Heart right ventricle (tissue), 16 donors: ENCODE measurements around the gene PHYKPL. TPM values are rescaled to one million over a fixed set of nuclear protein-coding genes. Genes with fewer than 3 reads are reported as not detected.

Source experiments
- ATAC-seq, 8 donors: fragments of 200-7000 bp; cut with Tn5 transposase; one replicate each; pipeline ENCODE4 v1.9.1; 2020; ENCODE audit warnings: mild to moderate bottlenecking in 8 of 8, moderate library complexity in 8 of 8, moderate number of reproducible peaks in 1 of 8
- DNase-seq, 2 donors: peaks; one replicate each; pipeline ENCODE4 v3.0.0-alpha.2; 2020
- H3K27ac ChIP-seq, 10 donors: fragments of 200-600 bp; sonication (generic) in 2 of 10; one replicate each; pipeline versions ENCODE4 v1.5.0 to v1.8.0; 2020 to 2022; ENCODE audit warnings: mild to moderate bottlenecking in 3 of 10
- H3K27me3 ChIP-seq, 7 donors: fragments of 200-600 bp; one replicate each; pipeline ENCODE4 v1.8.0; 2021 to 2022; ENCODE audit warnings: mild to moderate bottlenecking in 2 of 7
- H3K36me3 ChIP-seq, 9 donors: fragments of 200-600 bp; sonication (generic) in 1 of 9; one replicate each; pipeline versions ENCODE4 v1.5.0 to v1.8.0; 2020 to 2022; ENCODE audit warnings: mild to moderate bottlenecking in 2 of 9
- H3K4me1 ChIP-seq, 9 donors: fragments of 200-600 bp; sonication (generic) in 1 of 9; one replicate each; pipeline versions ENCODE4 v1.5.0 to v1.8.0; 2020 to 2022; ENCODE audit warnings: mild to moderate bottlenecking in 4 of 9
- H3K4me3 ChIP-seq, 10 donors: fragments of 200-600 bp; sonication (generic) in 2 of 10; one replicate each; pipeline versions ENCODE4 v1.5.0 to v1.8.0; 2020 to 2022; ENCODE audit warnings: mild to moderate bottlenecking in 7 of 10, moderate library complexity in 2 of 10
- H3K9me3 ChIP-seq, 11 donors: fragments of 200-600 bp in 10 of 11; sonication (generic) in 2 of 11; one replicate each; pipeline versions ENCODE4 v1.5.0 to v1.8.0; 2013 to 2022; ENCODE audit warnings: mild to moderate bottlenecking in 2 of 11, control low read depth in 1 of 11, moderate library complexity in 1 of 11
- CTCF ChIP-seq, 9 donors: fragments of 200-600 bp; sonication (generic) in 2 of 9; IDR thresholded peaks; one replicate each; pipeline versions ENCODE4 v1.5.0 to v1.8.0; 2021 to 2022; ENCODE audit warnings: antibody characterized with exemption in 9 of 9, mild to moderate bottlenecking in 5 of 9, moderate library complexity in 1 of 9
- WGBS, 2 donors: extraction: QIAGEN DNeasy Blood & Tissue Kit; methylation state at CpG; one replicate each; pipeline ENCODE4 v1.1.7; 2013; ENCODE audit warnings: inconsistent platforms in 1 of 2; 5-methylcytosine and 5-hydroxymethylcytosine counted together
- intact Hi-C, 10 donors: fragments of 100-400 bp; cut with DNase I; formaldehyde crosslinking; loops; one replicate each; pipeline versions ENCODE4 v1.11.1 to v1.14.2; 2022
- polyA plus RNA-seq, 2 donors: library from polyadenylated mRNA; stranded (reverse); fragments of 200-250 nt; gene quantifications; one replicate each; pipeline ENCODE4 v1.2.3, GENCODE V29; 2013
- total RNA-seq, 10 donors: library from RNA; stranded (reverse); fragmentation: NEBNext Ultra II Directional in 3 of 10; extraction: Animal tissue kit (Norgen Biotek cat#: 25700) in 3 of 10; gene quantifications; one replicate each; pipeline versions ENCODE4 v1.2.1 to v1.2.4, GENCODE V29; 2021 to 2023
- donor health status: Arrhythmogenic right ventricular cardiomyopathy.
- donor health status: ischemic (EF 13 %, LVEDD 7.1; RV severe dilation, severe dysfunction).
- donor health status: healthy with polysubstance abuse.
- donor health status: DM: no; HTN: yes; CAD: no.
- donor health status: DM: no; HTN: no; CAD: no.
- donor health status: ischemic (EF 25% LVEDD 6.9; RV normal size, moderate dysfunction).
- donor health status: ischemic (EF 25% LVEDD 5.7; RV mildly dilated, moderate dysfunction).
- donor health status: healthy.
- donor health status: DM: yes; HTN: yes; CAD: no.
- donor health status: Ischemic cardiomyopathy.
- donor health status: ischemic (EF 35%, LVEDD 5.7; RV mildly dilated, moderate dysfunction).
- donor health status: nonischemic (EF 11% LVEDD 7.7; RV severe dilation, severe dysfunction).
- donor health status: DM: yes; HTN: yes; CAD: no.
- donor health status: PGD.
- donor health status: ischemic (EF 29% LVEDD 5.4; RV normal size, mild dysfunction).
- donor health status: nonischemic (EF 23%, LVEDD 6.1; RV moderate dilation, normal function).

PHYKPL gene
- total and polyA plus RNA-seq, 12 donors, result 24.8 to 59.8 (median 37.3) TPM

GRCh38 chr5:178193251-178193809 lies 39.3 kb downstream of the PHYKPL start:
- H3K9me3 ChIP-seq, result no peaks in the 10 kb centered on the region
- ATAC-seq (no peak), DNase-seq (no peak)
- no peak for TF ChIP-seq CTCF (IDR thresholded peaks at IDR 0.05)
- intact Hi-C loops, result no loop called here
- H3K4me1 ChIP-seq, result peaks cover 0 to 6% (median 0%) of the 10 kb centered on the region in 9 donors
- WGBS, 2 donors, result 72 to 78% methylated on average over 8 of the region's 8 CpGs
- H3K27ac ChIP-seq, result no peak overlapping the region
- H3K27me3 ChIP-seq, result peaks cover 0 to 43% (median 16%) of the 10 kb centered on the region in 7 donors
- H3K36me3 ChIP-seq, result no peaks in the 10 kb centered on the region
- H3K4me3 ChIP-seq, result no peak overlapping the region

- Histone ChIP-seq H3K9me3 (no peaks in the 10 kb centered on the region), H3K4me1 (peaks cover 0 to 6% (median 0%) of the 10 kb centered on the region in 9 donors), H3K27ac (no peak overlapping the region), H3K27me3 (peaks cover 0 to 44% (median 16%) of the 10 kb centered on the region in 7 donors), H3K36me3 (no peaks in the 10 kb centered on the region), H3K4me3 (no peak overlapping the region)
- TF ChIP-seq CTCF (IDR thresholded peaks at IDR 0.05), result no peak
- ATAC-seq, result no peak
- 88 to 94% methylated on average over 7 of the region's 7 CpGs for WGBS, 2 donors
- no peak for DNase-seq
- intact Hi-C loops, result no loop called here
Observed at GRCh38 chr5:178192787-178193186, 39.8 kb downstream of the PHYKPL start.

GRCh38 chr5:178192244-178192643 lies 40.4 kb downstream of the PHYKPL start:
- Histone ChIP-seq H3K36me3 (no peaks in the 10 kb centered on the region), H3K9me3 (no peaks in the 10 kb centered on the region), H3K4me3 (no peak overlapping the region), H3K27me3 (peaks cover 0 to 44% (median 16%) of the 10 kb centered on the region in 7 donors), H3K27ac (no peak overlapping the region), H3K4me1 (peaks cover 0 to 6% (median 0%) of the 10 kb centered on the region in 9 donors)
- ATAC-seq (no peak), DNase-seq (no peak)
- intact Hi-C loops, result no loop called here
- 67% methylated on average over 2 of the region's 2 CpGs for WGBS, 2 donors
- no peak for TF ChIP-seq CTCF (IDR thresholded peaks at IDR 0.05)

GRCh38 chr5:178191661-178192060 lies 40.9 kb downstream of the PHYKPL start:
- ATAC-seq, result no peak
- Histone ChIP-seq H3K4me1 (peaks cover 0 to 6% (median 0%) of the 10 kb centered on the region in 9 donors), H3K36me3 (no peaks in the 10 kb centered on the region), H3K9me3 (no peaks in the 10 kb centered on the region), H3K27ac (no peak overlapping the region), H3K4me3 (no peak overlapping the region), H3K27me3 (peaks cover 0 to 44% (median 16%) of the 10 kb centered on the region in 7 donors)
- intact Hi-C loops, result no loop called here
- WGBS, 2 donors, result 73 to 88% methylated on average over 4 of the region's 4 CpGs
- TF ChIP-seq CTCF (IDR thresholded peaks at IDR 0.05), result no peak
- no peak for DNase-seq
